ENCODE results near the gene ARSB.

The ARSB gene

GRCh38 chr5:78985116-78985724 is at the start of gene ARSB:
TSS of gene ARSB (minus strand) at chr5:78985310. CDS start at chr5:78985248, 62 bp downstream.
- peak; percentile 85 for DNase-seq

GRCh38 chr5:79032782-79033181 is 47.7 kb upstream of the ARSB start:
- no peak for DNase-seq

DNA sequence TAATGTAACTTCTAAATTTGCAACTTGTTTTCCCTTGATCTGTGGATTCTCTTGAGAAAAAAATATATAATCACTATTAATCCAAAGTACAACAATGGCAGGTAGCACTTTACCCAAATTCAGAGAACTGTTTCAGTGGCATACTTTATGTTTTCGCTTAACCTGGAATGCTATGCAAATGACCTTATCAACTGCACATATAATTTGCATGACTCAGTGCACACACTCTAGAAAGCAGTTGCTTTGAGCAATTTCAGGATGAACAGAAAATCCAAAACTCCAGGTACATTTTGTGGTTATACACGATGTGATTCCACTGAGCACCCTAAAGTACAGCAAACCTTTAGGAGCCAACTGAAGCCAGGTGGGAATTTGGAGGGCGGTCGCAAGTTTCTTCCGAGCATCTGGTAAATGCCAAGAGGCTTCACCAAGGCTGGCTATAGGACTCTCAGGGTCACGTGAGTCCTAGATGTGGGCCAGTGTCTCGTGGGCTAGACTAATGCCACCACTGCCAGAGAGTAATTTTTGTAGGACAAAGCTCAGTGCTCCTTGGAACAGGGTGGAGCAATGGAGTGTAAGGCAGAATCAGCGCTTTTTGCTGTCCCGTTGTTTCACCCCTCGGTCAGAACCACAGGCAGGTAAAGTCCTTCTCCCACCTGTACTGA is 47.1 kb upstream of the ARSB start:
- no peak for DNase-seq

DNA sequence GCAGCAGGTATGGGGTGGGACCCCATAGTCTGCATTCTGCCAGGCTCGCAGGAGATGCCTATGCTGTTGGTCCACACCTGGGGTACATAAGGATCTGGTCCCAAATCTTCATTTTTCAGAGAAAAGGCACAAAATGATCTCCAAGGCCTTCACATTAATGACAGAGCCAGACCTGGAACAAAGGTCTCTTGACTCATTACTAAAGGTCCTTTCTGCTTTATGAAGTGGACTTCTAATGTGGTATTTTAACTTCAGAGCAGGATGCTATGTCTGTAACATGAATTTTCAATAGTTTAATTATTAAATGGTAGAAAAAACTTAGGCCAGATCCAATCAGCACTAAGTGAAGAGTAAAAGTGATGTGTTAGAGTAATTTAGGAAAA is 46.4 kb upstream of the ARSB start:
- DNase-seq, result no peak

DNA sequence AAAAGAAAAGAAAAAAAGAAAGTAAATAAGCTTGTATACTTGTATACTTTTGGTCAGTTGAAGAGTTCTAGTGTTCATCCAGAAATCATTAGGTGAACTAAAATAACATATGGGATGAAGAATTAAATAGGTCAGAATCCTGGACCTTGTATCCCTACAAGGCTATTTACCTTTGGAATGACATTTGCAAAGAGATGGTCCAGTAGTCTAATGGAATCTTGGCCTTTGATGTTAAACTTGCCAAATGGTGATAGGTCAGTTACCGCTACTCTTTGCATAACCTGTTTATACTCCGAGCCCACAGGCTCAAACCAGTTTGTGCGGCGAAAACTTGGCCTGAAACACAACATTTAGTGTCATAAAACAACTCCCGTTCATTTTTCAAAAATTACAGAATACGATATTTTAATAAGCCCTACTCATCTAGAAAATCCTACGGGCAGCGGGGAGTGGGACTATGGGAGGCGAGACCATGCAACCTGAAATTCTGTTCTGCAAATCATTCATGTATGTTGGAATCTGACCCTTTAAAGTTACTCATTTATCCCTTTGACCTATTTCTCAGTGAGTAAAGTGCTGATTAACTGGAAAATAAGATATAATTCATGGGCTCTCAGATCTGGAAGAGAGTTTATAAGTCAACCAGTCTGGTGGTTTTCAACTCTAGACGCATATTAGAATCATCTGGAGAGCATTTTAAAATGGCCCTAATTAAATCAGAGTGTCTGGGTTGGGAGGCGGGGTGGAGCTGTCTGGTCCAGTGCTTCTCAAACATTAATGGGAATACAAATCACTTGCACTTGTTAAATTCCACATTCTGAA is 45.8 kb upstream of the ARSB start:
- no peak for DNase-seq

DNA sequence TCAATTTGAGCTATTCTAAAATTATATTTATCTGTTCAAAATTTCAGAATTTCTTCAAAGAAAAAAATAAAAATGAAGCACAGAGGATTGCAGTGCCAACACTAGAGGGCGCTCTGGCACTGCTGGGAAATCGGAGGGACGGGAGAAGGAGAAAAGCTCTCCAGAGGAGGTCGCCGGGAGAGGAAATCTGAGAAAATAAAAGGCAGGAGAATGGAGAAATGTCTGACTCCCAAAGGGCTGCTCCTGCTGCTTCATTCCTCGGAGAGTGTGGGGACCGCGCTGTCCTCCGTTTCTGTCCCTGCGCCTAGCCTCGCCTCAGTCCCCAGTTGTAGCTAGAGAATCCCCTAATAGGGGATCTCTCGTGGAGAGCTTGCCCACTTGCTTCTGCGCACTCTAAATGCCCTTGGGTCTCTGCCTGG is 40.0 kb upstream of the ARSB start:
- peak; percentile 72 for DNase-seq

GRCh38 chr5:79023947-79024346 is 38.8 kb upstream of the ARSB start:
- DNase-seq, result no peak

DNA sequence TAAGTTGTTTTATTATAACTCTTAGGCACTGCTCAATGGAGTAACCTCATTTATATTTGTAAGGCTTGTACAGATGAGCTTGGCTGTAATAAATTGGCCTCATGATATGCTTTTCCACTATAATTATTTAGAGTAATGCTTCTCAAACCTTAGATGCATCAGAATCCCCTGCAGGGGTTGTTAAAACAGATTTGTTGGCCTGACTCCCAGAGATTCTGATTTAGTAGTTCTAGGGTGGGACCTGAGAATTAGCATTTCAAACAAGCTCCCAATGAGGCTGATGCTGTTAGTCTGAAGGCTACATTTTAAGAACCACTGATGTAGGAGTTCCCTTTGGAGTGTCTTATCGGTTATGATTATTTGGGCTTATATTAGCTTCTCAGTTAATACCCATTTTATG is 38.2 kb upstream of the ARSB start:
- no peak for DNase-seq

- no peak for DNase-seq
Measured at GRCh38 chr5:79022771-79023170, 37.7 kb upstream of the ARSB start.

DNA sequence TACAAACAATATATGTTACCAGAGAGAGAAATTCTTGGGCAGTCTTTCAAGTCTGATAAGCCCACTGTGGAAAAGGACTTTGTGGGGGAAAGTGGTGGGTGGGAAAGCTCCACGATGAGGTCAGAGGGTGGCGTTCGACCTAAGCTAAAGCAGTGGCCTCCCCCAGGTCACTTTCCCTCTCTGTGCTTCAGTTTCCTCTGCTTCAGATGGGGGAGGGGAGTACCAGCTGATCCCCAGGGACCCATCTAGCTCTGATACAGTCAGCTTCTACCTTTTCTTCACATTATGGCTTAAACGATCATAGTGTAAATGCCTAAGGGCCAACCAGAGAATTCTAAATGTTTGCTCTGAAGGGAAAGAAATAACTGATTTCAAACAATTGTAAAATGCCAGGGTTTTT is 36.6 kb upstream of the ARSB start:
- DNase-seq, result no peak

- peak; percentile 63 for DNase-seq
Measured at GRCh38 chr5:79020861-79021561, 35.9 kb upstream of the ARSB start.

DNA sequence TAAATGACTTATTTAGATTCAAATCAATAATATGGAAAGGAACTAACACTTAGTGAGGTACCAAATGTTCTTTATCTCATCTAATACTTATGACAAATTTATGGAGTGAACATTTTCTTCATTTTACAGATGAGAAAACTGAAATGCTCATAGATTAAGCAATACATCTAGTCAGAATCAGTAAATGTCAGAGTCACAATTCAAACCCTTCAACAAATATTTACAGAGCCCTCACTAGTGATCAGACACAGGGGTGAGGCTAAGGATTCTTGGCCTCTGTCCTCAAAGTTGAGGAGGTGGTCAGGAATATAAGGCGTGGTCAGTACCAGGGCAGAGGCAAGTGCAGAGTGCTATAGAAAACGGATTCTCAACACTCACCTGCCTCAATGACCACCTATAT is 29.5 kb upstream of the ARSB start:
- no peak for DNase-seq

DNA sequence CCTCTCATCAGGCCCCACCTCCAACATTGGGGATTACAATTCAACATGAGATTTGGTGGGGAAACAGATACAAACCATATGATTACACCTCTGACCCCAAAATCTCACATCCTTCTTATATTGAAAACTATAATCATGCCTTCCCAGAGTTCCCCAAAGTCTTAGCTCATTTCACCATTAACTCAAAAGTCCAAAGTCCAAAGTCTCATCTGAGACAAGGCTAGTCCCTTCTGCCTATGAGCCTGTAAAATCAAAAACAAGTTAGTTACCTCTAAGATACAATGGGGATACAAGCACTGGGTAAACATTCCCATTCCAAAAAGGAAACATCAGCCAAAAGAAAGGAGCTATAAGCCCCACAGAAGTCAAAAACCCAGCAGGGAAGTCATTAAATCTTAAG is 26.8 kb upstream of the ARSB start:
- no peak for DNase-seq

DNA sequence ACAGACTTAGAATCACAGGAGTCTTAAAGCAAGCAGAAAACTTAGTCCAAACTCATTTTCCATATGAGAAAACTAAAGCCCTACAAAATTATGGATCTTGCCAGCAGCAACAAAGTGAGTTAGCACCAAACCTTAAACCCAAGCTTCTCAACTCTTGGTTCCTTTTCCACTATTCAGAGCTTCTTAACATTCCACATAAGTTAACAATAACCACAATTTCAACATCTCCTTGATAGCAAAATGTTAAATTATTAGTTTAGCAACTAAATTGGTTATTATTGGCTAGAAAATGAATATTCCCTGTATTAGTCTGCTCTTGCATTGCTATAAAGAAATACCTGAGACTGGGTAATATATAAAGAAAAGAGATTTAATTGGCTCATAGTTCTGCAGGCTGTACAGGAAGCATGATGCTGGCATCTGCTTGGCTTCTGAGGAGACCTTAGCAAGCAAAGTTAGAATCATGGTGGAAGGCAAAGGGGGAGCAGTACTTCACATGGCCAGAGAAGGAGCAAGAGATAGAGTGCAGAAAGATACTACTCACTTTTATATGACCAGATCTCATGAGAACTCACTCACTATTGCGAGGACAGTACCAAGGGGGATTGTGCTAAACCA is 26.2 kb upstream of the ARSB start:
- no peak for DNase-seq

GRCh38 chr5:79008362-79008761 is 23.3 kb upstream of the ARSB start:
- DNase-seq, result no peak

- DNase-seq, result no peak
Measured at GRCh38 chr5:79007872-79008271, 22.8 kb upstream of the ARSB start.

GRCh38 chr5:79005936-79006631 is 21.0 kb upstream of the ARSB start:
- DNase-seq, result no peak

DNA sequence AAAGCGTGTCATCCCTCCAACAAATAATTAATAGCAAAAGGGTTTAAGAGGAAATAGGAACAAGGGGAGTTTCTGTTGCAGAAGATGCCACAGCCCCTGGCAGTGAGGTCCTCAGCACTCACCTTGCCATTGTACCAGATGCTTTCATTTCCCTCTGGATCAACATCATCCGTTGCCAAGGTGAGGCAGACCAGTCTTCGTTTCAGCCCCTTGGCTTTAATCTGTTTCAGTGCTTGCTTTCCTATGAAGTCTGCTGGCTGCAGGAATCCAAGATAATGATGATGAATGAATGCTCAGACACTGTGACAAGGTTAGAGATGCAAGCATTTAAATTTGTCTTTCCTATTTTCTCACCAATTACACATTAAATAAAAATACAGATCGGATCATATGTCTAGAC is 20.0 kb upstream of the ARSB start:
- no peak for DNase-seq

DNA sequence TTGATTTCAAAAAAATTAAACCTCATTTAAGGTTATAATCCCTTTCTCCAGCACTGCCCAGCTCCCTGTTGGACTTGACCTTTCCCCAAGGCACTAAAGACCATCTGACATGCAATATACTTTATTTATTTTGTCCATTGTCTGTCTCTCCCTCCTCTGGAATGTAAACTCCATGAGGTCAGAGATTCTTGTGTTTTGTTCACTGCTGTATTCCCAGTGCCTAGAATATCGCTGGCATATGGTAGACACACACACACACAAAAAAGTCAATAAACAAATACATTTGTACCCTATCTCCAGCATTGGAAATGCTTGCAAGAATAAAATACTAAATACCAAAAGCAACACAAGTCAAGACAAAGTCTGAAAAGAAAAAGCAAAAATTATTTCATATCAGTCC is 17.3 kb upstream of the ARSB start:
- DNase-seq, result no peak

DNA sequence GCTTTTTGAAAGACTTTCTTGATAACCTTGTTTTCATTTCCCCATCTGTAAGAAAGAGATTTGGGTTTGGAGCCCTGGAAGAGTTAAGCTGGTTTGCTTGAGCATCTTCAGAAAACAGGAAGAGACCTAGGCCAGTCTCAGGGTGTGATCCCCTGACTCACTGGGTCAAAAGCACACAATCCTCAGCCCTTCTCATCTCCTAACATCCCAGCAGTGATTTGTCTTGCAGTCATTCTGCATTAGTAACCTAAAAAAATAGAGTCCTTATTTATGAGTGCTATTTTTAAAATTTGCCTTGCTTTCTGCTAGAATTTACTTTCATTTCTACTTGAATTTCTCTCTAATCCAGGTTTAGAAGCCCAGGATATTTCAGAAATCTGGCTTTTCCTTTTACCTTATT is 16.4 kb upstream of the ARSB start:
- DNase-seq, result no peak

DNA sequence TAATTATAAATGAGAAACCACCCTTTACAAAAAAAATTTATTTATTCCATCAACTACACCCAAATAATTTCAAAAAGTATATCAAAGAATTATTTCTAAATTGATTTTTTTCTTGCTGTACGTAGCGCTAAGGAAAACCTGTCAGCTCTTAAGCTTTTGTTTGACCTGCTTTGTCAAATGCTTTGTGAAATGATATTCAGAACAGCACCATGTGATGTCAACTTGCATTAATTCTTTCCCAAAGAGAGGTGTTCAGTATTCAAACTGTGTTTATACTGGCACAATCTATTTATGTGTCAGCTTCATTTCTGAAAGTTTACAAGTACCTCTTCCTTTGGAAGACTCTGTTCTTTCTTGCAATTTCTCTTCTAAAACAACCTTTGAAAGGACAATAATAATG is 12.0 kb upstream of the ARSB start:
- no peak for DNase-seq

GRCh38 chr5:78995521-78996007 is 10.5 kb upstream of the ARSB start:
- no peak for DNase-seq
